SK-N-MC (cell line): ENCODE measurements around the gene CCL28.

ENCODE experiments used
- EZH2 ChIP-seq: fragments of 200-600 bp; sonication (generic); IDR thresholded peaks from one replicate; pipeline ENCODE4 v1.6.1; 2017; ENCODE audit warnings: antibody characterized with exemption
- FOXP2 ChIP-seq: optimal IDR thresholded peaks from 2 replicates; pipeline ENCODE3; 2011; ENCODE audit warnings: mild to moderate bottlenecking, moderate library complexity; ENCODE audit not compliant: insufficient read depth; ENCODE audit errors: extremely low read length, control extremely low read depth
- POLR2AphosphoS5 ChIP-seq: IDR thresholded peaks from 2 replicates; pipeline ENCODE4 v1.6.1; 2012; ENCODE audit warnings: mild to moderate bottlenecking, low read depth, low read length, borderline replicate concordance

DNA sequence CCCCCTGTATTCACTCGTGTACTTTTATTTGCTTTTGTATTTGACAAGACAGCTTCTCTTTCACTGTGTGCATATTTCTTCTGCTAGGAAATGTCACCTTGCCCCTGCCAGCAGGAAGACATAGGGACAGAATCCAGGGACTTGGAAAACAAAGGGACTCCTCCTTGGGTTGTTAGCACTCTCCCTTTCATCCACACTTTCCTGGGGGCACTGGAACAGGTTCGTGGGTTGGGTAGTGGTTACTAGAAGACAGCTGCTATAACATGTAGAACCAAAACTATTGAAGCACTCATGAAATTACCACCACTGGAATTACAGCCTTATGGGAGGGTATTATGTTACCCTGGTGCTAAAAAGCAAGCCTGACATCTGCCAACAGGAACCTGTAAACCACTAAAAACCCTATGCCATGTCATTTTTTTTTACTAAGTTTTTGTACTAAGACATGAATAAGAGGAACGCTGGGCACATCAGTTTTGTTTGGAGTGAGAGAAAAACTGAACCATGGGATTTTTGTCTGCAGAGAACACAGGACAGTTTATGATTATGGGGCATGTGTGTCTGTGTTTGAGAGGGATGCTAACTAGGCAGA, 4.7 kb upstream of the CCL28 start:
- TF ChIP-seq EZH2 (no peak), POLR2AphosphoS5 (no peak), FOXP2 (no peak)
